CD4-positive, alpha-beta T cell treated with Interleukin-21 for 1 hour (primary cell): Measurements from ENCODE around the gene NKD1.

Experiments
- DNase-seq: peaks from one replicate; pipeline ENCODE4 v3.0.0-alpha.2; 2020

NKD1 gene

DNA sequence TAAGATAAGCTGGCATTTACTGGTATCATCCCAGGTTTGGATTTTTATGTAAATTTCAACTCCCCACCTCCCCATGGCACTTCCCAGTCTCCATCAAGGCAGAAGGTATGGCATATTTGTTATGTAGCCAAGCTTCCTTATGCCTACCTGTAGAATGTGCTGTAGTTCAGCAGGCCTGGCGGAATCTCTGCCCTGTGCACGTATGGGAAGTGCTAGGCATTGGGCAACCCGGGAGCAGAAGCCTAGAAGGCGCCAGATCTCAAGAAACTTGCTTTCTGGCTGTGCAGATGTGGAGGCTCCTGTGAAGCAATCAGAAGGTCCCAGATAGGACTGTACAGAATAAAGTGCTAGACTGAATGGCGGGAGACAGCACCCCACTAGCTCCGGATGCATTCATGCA is 68.2 kb downstream of the NKD1 start:
- DNase-seq = no peak

DNA sequence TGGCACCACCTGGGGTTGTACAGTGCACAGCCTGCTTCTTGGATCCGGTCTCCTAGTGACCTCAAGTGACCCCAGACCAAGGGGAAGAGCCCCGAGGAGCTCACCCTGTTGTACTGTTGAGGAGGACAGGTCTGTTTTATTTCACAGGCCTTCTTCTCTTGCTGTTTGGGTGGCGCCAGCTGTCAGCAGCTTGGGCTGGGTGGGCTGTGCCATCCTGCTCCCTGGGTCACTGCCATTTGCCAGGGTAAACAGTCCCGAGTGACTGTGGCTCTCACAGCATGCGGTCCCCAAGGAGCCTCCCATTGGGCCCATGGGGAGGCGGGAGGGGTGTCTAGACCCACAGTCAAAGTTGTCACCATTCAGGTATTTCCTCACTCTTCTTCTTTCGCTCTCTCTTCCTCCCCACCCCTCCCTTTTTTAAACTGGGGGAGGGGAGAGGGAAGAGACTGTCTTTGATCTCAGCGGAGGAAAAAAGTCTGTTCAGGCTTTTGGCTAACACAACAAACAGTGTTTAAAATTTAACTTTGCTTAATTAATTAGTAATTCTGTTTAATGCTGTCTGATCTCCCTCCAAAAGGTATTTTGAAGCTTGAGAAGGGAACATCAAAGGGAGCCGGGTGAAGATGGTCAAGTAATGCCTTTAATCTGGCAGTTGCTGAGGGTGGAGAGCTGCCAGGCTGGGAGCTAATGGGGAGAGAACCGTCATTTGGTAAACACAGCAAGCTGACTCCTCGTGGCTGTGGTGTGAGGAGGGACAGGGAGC is 68.9 kb downstream of the NKD1 start:
- no peak for DNase-seq

DNA sequence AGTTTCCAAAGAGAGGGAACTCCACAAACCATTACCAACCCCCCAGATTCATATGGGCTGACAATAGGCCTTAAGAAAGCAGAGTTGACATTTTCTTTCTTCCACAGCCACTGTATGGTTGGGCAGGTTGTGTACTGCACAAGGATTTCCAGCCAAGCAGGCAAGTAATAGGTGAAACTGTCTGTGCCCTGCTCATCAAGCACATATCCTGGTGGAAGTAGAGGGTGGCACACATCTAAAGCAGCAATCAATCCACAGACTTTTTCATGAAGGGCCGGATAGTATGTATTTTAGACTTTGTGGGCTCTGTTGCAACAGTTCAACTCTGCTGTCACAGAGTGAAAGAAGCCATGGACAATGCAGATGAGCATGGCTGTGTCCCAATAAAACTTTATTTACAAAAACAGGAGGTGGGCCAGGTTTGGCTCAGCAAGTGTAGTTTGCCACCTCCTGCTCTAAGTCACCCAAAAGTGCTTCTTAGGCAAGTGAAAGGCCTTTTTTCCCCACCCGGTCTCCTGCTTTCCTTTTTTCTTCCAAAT is 69.5 kb downstream of the NKD1 start:
- DNase-seq = no peak

DNA sequence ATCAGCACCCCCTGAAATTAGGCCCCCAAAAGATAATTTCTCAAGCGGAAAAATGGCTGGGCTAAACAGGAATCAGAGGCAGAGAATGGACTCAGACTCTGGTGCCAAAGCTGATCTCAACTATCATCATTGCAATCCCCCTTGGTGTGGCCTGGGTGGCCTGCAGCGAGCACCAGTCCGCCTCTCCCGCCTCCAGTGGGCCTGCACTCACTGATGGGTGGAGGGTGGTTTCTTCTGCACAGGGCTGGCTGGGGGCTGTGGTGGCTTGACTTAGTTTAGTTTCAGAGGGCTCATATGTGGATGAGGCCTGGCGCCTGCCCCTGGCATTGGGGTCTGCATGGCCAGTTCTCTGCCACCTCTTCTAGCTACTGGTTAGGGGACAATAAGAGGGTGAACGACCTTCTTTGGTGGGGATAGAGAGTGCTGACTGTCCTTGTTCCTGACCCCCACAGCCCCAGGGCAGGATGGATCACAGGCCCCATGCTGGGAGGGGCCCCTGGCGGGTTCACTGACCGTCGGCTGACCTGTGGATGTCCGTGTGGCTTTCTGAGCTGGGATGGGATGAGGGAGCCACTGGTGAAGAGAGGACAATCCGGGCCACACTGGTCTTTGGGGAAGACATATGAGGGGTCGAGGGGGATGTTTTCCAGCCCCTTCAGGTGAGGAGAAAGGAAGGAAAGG is 70.2 kb downstream of the NKD1 start:
- no peak for DNase-seq

DNA sequence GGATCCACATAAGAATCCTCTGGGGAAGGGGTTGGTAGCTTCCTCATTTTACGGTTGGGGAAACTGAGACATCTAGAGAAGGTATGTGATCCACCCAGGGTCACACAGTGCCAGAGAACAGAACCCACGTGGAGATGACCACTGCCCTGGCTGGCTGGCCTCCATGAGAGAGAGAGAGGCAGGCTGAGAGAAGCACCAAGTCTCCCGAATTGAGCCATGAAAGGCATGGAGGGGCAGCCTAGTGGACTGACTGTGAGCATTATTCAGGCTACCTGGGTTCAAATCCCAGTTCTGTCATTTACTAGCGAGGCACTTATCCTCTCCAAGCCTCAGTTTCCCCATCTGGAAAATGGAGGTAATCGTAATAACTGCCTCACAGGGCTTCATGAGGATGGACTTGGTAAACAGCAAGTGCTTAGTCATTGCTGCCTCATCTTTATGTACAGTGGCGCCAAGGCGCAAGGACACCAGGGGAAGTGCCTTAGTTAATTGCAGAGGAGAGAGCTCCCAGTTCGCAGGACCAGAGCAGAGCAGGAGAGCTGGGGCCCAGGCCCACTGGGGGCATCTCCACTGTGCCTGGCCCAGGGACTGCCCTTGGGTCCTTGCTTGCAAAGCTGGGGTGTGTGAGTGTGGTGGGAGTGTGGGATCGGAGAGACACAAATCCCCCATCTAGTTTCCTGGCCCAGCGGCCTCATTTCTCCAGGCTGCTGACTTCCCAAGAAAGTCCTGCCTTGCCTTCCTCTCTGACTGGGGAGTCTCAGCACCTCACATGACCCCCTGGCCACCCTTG is 71.7 kb downstream of the NKD1 start:
- no peak for DNase-seq

DNA sequence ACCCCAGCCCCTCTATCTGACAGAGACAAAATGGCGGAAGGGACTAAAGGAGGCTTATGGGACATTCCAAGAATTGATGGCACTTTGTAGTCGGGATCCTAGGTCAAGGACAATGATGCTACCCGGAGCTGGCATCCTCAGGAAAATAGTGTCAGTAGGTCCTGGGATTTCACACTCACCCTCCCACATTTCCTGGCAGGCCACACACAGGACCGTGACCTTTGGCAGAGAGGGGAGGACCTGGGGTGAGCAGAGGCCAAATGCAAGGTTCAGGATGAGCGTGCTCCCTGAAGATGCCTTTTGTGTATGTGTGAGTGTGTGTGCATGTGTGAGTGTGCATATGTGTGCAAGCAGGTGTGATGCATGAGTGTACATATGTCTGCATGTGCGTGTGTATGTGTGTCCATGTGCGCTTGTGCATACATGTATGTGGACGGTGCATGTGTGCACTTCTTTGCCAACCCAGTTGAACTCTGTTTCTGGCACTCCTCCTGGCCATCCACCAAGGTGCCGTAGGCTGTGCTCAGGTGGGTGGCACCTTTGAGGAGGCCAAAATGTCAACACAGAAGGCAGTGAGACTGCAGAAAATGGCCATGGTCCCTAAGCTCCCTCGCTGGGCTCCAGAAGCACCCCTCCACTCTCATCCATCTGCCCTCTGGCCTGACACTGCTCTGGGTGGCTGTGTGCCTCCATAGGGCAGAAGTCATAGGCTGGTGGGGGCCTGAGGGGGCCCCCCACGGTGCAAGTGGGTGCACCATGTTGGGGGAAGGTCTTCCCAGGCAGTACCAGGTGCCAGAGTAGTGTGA is 72.7 kb downstream of the NKD1 start:
- no peak for DNase-seq

DNA sequence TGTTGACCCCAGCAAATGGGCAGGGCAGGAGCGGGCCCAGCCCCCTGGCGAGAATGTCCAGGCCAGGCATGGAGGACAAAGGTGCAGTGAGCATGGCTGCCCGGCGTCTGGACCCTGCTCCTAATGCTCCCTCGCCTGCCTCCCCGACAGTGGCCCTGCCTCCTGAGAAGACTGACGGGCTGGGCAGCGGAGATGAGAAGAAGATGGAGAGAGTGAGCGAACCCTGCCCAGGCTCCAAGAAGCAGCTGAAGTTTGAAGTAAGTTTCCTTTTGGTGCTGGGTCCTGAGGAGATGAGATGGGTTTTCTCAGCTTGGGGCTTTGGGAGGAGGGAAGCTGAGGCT is 73.2 kb downstream of the NKD1 start:
- no peak for DNase-seq

DNA sequence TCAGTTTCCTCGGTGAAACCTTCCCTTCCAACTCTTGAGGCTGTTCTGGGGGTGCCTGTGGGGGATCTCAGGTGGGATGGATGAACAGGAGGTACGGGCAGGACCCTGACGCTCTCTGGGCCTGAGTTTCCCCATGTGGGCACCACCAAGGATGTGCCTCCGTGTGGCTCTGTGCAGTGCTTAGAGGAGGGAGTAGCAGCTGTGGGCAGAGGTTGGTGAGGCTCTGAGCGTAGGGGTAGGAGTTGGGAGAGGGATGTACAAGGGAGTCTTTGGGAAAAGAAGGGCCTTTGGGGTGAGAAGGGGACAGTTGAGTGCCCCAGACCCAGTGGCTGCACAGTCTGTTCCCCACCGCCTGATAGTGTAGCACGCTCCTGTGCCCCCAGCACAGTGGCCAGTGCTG is 73.8 kb downstream of the NKD1 start:
- no peak for DNase-seq

DNA sequence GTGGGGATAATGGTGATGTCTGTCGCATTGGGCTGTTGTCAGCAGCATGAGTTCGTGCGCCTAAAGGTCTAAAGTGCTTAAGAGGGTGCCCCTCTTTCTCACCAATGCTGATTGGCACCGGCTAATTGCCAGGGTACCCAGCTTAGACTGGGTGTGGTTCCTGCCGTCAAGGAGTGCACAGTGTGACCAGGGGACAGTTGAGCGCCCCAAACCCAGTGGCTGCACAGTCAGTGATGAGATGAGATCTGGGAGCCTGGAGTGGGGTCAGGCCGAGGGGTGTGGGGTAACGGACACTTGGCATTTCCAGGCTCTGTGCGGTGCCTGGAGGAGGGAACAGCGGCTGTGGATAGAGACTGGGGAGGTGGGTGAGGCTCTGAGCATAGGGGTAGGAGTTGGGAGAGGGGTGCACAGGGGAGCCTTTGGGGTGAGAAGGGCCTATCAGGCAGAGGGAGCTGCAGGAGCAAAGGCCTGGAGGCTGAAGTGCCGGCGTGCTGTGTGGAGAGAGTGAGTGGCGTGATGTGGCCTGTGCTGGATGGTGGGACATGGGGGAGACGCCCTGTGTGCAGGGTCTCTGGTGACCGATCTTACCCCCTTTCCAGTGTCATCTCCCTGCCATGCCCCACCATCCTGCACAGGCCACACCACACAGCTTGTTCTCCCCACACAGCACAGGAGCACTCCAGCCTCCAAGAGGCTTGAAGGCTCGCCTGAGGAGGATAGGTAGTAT is 74.6 kb downstream of the NKD1 start:
- DNase-seq = no peak

DNA sequence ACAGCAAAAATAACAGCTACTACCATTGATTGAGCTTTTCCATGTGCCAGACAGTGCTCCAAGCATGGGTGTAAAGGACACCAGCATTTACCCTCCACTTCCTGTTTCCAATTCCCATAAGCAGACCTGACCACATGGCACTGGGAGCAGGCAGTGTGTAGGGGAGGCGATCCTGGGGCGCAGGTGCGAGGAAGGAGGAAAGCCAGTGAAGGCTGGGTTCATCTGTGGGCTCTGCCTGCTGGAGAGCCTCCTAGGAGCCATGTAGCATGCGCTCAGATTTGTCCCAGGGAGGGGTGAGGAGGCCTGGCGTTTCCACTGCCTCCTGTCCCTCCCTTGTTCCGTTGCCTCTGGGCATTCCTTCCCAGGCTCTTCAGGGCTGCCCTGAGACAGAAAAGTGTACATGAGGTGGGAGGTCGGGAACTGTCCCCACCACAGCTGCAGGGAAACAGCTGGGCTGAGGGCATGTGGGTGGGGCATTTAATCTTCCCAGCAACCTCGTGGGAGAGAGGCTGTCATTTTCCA is 76.3 kb downstream of the NKD1 start:
- no peak for DNase-seq

DNA sequence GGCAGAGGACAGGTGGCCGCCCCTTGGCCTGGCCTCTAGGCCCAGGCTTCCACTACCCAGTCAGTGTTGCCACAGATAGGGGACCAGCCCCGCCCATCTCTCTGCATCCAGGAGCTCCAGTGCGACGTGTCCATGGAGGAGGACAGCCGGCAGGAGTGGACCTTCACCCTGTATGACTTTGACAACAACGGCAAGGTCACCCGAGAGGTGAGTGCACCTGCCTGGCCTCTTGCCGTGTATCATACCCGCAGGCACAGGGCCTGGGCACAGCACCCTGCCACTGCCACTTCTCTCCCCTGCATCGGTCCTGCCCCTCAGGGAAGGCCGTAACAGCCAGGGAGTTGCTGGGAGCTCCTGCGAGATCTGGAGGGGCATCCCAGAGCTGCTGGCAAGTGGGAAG is 77.2 kb downstream of the NKD1 start:
- no peak for DNase-seq

DNA sequence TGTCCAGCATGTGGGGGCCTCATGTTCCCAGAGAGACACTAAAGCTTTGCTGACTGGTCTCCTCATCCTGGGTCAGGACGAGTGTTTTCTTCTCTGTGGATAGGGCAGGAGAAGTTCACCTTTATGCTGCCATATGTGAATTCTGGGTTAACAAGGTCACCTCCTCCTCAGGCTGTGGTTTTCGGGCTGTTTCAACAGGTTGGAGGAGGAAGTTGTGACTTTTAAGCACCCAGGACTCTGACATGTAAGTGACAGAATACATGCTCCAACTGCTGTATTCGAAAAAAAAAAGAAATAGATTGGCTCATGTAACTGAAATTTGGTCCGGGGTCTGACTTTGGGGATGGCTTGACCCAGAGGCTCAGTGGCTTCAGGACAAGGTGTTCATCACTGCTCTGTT is 78.7 kb downstream of the NKD1 start:
- no peak for DNase-seq

DNA sequence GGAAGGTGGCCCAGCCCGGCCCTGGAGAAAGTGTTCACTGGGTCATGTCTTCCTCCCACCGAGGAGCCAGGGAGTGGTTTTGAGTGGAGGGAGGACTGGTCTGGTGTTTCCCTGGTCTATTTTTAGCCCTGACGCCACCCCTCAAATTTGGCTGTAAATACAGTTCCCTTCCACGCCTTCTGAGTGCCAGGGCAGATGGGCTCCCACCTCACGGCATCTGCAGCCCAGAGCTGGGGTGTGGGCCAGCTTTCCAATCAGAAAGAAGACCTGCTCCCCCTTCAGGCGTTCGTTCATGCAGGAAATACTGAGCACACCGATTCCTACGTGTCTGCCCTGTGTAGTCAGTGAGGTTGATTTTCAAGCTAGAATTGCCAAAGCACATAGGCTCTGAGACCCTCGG is 79.2 kb downstream of the NKD1 start:
- DNase-seq = peak; percentile 44

DNA sequence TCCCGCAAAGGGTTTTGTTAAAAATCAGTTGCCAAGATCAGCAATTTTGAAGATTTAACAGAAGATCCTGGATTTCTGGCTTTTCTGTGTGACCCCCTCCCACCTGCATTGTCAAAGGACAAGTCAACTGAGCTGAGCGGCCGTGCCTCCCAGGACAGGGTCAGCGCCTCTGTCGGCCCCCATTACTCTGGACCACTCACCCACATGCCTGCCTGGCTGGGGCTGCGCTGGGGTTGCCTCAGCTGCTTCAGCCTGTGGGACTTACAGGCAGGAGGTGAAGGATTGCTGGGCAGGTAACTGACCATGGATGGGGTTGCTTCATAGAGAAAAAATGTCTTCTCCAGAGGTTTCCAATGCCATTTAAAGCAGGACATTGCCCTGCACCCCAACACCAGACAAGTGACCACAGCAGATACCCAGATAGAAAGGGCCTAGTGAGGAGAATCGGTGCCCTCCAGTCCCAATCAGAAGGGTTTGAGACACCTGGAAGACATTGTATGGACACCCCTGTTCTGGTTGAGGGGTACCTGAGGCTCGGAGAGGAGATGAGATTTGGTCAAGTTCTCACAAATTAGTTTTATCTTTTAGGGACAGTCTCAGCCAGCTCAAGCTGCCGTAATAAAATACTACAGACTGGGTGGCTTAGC is 80.1 kb downstream of the NKD1 start:
- DNase-seq = no peak

DNA sequence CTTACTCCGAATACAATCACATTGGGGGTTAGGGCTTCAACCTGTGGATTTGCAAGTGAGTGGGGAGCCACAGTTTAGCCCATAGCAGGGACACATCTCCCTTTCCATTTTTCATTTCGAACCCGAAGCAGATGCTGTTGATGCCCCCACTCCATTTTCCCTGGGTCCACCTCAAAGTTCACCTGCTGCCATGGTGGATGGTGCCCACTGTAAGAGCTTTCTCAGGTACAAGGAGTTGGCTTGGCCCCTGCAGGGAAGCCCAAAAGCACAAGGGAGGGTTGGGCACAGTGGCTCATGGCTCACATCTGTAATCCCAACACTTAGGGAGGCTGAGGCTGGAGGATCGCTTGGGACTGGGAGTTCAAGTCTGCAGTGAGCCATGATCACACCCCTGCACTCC is 81.1 kb downstream of the NKD1 start:
- DNase-seq = no peak

DNA sequence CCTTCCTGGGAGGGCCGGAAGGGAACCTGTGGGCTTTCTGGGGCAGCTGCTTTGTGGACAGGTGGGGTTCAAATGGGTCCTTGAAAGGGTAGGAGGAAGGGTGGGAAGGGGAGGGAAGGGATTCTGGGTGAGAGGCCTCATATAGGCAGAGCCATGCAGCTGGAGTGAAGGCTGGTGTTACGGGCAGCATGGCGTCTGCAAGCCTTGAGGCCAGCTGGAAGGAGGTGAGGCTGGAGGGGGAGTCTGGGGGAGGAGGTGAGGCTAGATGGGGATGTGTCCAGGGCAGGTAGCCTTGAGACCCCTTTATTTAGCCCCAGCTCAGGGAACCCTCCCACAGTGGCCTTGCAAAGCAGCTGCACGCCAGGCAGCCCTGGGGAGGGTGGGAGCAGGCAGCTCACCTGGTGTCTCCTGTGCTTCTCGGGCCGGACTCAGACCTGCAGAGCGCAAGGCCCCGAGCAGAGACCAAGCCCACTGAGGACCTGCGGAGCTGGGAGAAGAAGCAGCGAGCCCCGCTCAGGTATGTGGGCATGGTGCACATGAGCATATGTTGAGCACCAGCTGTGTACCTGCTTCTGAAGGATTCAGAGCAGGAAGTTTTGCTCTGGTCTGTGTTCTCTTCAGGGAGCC is 82.3 kb downstream of the NKD1 start:
- no peak for DNase-seq

DNA sequence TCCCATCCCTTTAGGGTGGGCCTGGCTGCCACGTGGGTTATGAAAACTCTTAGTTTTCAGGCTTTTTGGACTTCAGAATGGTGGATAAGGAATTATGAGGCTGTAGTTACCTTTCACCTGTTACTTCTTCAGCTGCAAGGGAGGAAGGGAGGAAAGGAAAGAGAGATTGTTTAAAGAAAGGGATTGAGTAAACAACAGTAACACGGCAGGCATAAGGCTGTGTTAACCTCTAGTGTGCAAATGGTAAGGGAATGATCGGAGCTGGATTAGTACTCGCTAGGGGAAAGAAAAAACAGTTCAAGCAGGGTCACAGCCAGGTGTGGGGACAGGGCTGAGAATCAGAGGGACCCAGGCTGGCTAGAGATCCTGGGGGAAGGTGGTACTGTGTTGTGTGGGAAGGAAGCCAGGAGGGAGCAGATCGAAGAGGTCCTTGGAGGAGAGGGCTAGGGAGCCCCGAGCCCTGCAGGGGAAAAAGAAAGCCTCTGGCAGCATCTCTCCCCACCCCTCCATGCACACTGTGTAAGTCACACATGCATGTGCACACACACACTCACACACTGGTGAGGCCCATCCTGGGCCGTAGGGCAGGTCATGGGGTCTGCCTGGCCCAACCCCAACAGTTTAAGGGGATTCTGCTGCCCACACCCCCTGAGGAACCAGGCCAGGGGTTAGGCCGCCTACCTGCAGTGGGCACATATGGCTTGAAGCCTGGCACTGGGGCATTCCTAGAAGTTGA is 83.2 kb downstream of the NKD1 start:
- no peak for DNase-seq

DNA sequence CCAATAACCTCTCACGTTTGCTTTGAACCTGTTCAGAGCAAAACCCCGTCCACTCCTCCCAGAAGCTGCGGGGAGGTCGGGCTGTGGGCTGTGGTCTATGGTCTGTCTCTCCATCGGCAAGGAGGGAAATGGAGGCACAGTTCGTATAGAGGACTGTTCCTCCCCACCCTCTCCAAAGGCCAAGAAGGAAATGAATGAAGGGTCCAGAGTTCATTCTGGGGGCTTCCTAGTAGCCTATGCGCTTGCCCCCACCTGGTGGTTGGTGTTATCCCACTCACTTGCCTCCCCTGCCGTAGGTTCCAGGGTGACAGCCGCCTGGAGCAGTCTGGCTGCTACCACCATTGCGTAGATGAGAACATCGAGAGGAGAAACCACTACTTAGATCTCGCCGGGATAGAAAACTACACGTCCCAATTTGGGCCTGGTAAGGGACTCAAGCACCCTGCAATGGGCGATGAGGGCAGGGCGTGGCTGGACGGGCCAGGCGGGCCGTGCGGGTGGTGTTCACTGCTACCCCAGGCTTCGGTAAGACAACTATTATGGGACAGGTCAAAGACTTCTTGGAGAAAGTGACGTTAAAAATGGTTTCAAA is 83.9 kb downstream of the NKD1 start:
- DNase-seq = no peak

DNA sequence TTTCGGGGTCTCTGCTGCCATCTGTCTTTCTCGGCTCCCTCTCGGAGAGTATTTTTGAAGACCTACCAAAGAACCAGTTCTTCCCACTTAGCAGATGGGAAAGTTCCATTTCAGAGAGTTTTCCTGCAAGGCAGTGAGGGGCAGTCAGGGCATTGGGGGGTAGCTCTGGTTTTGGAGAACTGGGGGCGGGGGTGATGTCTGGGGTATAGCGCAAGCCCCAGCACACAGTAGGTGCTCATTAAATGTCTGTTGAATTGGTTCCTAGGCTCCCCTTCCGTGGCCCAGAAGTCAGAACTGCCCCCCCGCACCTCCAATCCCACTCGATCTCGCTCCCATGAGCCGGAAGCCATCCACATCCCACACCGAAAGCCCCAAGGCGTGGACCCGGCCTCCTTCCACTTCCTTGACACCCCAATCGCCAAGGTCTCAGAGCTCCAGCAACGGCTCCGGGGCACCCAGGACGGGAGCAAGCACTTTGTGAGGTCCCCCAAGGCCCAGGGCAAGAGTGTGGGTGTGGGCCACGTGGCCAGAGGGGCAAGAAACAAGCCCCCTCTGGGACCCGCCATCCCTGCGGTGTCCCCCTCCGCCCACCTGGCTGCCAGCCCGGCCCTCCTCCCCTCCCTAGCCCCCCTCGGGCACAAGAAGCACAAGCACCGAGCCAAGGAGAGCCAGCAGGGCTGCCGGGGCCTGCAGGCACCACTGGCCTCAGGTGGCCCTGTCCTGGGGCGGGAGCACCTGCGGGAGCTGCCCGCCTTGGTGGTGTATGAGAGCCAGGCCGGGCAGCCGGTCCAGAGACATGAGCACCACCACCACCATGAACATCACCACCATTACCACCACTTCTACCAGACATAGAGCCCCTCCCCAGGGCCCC is 85.0 kb downstream of the NKD1 start:
- DNase-seq = no peak
